ENCODE results near the gene DNAJC4.
A peak's percentile ranks its signal among the peaks of the same experiment; 100 is the strongest.
"Not testable (repeated sequence)": the region's sequence is repeated elsewhere in the genome, so short reads cannot be mapped to it uniquely, and the experiment has no call there.

The DNAJC4 gene

GRCh38 chr11:64246621-64246870 is 16.2 kb downstream of the DNAJC4 start:
- not testable (repeated sequence) for DNase-seq

- DNase-seq, result peak; percentile 94
Measured at GRCh38 chr11:64246871-64247728, 16.8 kb downstream of the DNAJC4 start, which contains the start of gene PPP1R14B. Gene PPP1R14B, minus strand, starts transcription at chr11:64246943. Its CDS starts 270 bp downstream, at chr11:64246673.

- no peak for DNase-seq
Measured at GRCh38 chr11:64247729-64248531, 17.6 kb downstream of the DNAJC4 start.

GRCh38 chr11:64248578-64248977 is 18.2 kb downstream of the DNAJC4 start:
- DNase-seq, result no peak

GRCh38 chr11:64249038-64249437 is 18.7 kb downstream of the DNAJC4 start:
- no peak for DNase-seq

GRCh38 chr11:64249563-64250414 is 19.4 kb downstream of the DNAJC4 start:
- DNase-seq, result no peak

- DNase-seq, result no peak
Measured at GRCh38 chr11:64250415-64251015, 20.2 kb downstream of the DNAJC4 start.

GRCh38 chr11:64251016-64251752 is 20.8 kb downstream of the DNAJC4 start, which contains the start of gene PLCB3:
Gene PLCB3, plus strand, starts transcription at chr11:64251530. Its CDS starts 120 bp downstream, at chr11:64251650.
- DNase-seq, result no peak

- no peak for DNase-seq
Measured at GRCh38 chr11:64251753-64252002, 21.3 kb downstream of the DNAJC4 start.

- no peak for DNase-seq
Measured at GRCh38 chr11:64252003-64252872, 21.9 kb downstream of the DNAJC4 start.

- DNase-seq, result no peak
Measured at GRCh38 chr11:64253043-64253442, 22.7 kb downstream of the DNAJC4 start.

- no peak for DNase-seq
Measured at GRCh38 chr11:64253481-64253880, 23.1 kb downstream of the DNAJC4 start.

GRCh38 chr11:64254326-64254725 is 24.0 kb downstream of the DNAJC4 start:
- DNase-seq, result no peak

GRCh38 chr11:64255135-64256128 is 25.1 kb downstream of the DNAJC4 start:
- no peak for DNase-seq

GRCh38 chr11:64256300-64256699 is 26.0 kb downstream of the DNAJC4 start:
- DNase-seq, result no peak

- DNase-seq, result no peak
Measured at GRCh38 chr11:64258356-64258755, 28.0 kb downstream of the DNAJC4 start.

- DNase-seq, result no peak
Measured at GRCh38 chr11:64258946-64259532, 28.7 kb downstream of the DNAJC4 start.

GRCh38 chr11:64259533-64260067 is 29.3 kb downstream of the DNAJC4 start:
- DNase-seq, result no peak

GRCh38 chr11:64260147-64260708 is 29.9 kb downstream of the DNAJC4 start:
- no peak for DNase-seq

Data from right hindlimb (tissue), 1 donor.